GM21423 (cell line): Measurements from ENCODE around the gene MAPK14.
A peak's percentile ranks its signal among the peaks of the same experiment; 100 is the strongest.
"Not testable (repeated sequence)": the region's sequence is repeated elsewhere in the genome, so short reads cannot be mapped to it uniquely, and the experiment has no call there.

Experiments
- ATAC-seq: cut with Tn5 transposase; IDR thresholded peaks from one replicate; pipeline ENCODE4 v1.9.1; 2021; ENCODE audit warnings: mild to moderate bottlenecking, moderate library complexity; ENCODE audit not compliant: unreplicated experiment

MAPK14 gene

GRCh38 chr6:36120539-36120938 lies 92.9 kb downstream of the MAPK14 start:
- no peak for ATAC-seq

DNA sequence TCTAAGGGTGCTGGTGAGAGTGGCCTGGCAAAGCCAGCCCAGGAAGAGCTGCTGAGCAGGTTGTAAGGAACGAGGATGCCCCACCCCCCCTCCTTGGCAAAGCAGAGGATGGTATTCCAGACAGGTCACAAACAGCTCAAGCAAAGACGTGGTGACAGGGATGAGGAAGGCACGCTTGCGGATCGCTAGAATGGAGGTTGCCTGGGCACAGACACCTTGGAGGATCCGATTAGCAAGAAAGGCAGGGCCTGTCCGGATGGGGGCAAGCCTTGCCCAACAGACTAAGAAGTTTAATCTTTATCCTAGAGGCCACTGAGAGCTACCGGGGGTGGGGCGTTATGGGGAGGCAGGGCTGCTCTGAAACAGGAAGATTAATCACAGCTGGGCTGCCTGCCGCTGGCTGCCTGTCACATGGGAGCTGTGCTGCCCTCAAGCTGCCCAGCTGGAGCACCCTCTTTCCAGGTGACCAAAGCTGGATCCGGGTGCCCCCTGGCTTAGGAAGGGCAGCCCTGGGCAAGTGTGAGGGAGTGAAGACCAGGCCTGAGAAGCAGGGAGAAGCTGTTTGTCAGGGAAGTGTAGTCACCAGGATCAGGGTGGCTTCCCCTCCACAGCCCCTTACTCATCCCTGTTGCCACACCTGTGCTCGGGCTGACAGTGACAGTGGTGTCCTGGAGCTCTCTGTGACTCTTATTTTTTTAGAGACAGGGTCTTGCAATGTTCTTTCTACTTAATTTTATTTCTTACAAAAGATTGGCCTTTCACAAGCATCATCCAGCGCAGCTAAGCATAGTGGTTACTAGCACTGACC lies 93.6 kb downstream of the MAPK14 start:
- no peak for ATAC-seq

DNA sequence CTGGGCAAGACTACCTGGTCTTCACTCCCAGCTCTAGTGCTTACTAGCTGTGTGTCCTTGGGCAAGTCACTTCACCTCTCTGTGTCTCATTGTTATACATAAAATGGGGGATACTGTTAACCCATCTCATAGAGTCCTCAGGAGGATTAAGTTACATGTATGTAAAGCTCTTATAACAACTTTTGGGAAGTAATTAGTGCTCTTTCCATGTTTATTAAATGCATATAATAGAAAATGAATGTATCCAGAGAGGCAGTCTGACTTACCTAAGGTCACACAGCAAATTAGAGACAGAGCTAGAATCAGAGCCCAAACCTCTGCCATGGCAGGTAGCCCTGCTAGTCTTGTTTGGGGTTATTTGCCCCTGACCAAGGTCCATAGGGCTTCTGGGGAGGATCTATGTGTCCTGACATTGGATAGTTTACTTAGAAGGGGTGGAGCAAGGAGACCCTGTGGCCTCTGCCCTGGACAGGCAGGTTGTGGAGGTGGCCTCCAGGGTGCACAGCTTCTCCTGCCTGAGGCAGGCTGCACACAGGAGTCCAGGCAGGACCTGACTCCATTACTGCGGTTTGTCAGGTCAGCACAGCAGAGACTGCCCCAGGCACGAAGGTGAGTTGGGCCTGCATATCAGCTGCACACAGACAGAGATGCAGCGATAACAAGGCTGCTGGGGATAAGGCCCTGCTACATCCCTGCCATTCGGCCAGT lies 94.3 kb downstream of the MAPK14 start:
- no peak for ATAC-seq

- no peak for ATAC-seq
These were observed 95.1 kb downstream of the MAPK14 start for GRCh38 chr6:36122495-36123269.

GRCh38 chr6:36123270-36124139 lies 95.9 kb downstream of the MAPK14 start:
- peak; percentile 58 for ATAC-seq

GRCh38 chr6:36124346-36124745 lies 96.7 kb downstream of the MAPK14 start:
- not testable (repeated sequence) for ATAC-seq

DNA sequence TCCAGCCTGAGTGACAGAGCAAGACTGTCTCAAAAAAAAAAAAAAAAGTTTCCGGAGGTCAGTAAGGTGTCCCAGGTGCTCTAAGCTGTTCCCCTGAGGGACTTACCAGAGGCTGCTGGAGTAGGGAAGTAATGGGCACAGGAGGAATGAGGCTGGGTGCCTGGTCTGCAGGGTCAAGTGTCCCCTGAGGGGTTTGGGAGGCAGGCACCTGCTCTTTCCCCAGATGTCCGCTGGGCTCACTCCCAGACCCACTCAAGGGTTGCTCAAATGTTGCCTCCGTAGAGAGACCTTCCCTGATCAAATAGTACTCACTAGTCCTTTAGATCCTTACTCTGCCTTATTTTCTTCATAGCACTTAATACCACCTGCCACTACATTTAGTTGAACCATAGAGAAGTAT lies 97.3 kb downstream of the MAPK14 start:
- ATAC-seq = no peak

GRCh38 chr6:36125575-36125974 lies 98.0 kb downstream of the MAPK14 start:
- no peak for ATAC-seq

GRCh38 chr6:36126121-36126520 lies 98.5 kb downstream of the MAPK14 start:
- no peak for ATAC-seq

GRCh38 chr6:36126553-36127458 lies 99.2 kb downstream of the MAPK14 start:
- no peak for ATAC-seq

- ATAC-seq = no peak
These were observed 99.9 kb downstream of the MAPK14 start for GRCh38 chr6:36127462-36128016.

- ATAC-seq = no peak
These were observed 100.5 kb downstream of the MAPK14 start for GRCh38 chr6:36128073-36128472.

GRCh38 chr6:36128793-36129192 lies 101.2 kb downstream of the MAPK14 start:
- ATAC-seq = no peak

DNA sequence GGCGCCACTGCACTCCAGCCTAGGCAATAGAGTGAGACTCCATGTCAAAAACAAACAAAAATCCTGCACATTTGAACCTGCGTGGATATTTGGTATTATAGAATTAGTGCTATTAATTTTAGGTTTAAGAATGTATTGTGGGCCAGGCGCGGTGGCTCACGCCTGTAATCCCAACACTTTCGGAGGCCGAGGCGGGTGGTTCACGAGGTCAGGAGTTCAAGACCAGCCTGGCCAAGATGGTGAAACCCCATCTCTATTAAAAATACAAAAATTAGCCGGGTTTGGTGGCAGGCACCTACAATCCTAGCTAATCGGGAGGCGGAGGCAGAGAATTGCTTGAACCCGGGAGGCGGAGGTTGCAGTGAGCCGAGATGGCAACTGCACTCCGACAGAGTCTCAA lies 101.7 kb downstream of the MAPK14 start:
- ATAC-seq = not testable (repeated sequence)

GRCh38 chr6:36129941-36130666 lies 102.5 kb downstream of the MAPK14 start, which contains the start of gene MAPK13:
Gene MAPK13 (plus strand): TSS chr6:36130513. CDS start chr6:36130583, 70 bp downstream.
- no peak for ATAC-seq

GRCh38 chr6:36130667-36131510 lies 103.3 kb downstream of the MAPK14 start:
- no peak for ATAC-seq

GRCh38 chr6:36131511-36132245 lies 104.1 kb downstream of the MAPK14 start:
- peak; percentile 88 for ATAC-seq
